C4-2B (cell line): ENCODE data around the gene GTF3C2.
"Not testable (repeated sequence)": the region's sequence is repeated elsewhere in the genome, so short reads cannot be mapped to it uniquely, and the experiment has no call there.

Experiments
- CTCF ChIP-seq: fragments of 450-650 bp; conservative IDR thresholded peaks from 2 replicates; pipeline ENCODE4 v1.5.1; 2017; ENCODE audit warnings: mild to moderate bottlenecking
- ZFX ChIP-seq: fragments of 450-650 bp; IDR thresholded peaks from 2 replicates; pipeline ENCODE4 v1.6.1; 2017

- not testable (repeated sequence) for TF ChIP-seq CTCF, ZFX
Measured at GRCh38 chr2:27300606-27301005, 56.0 kb downstream of the GTF3C2 start.
